Keratinocyte (primary cell): ENCODE measurements around the gene BNC2. TPM values are rescaled to one million over a fixed set of nuclear protein-coding genes. Genes with fewer than 3 reads are reported as not detected.

Experiments used
- DNase-seq: peaks from one replicate; pipeline ENCODE4 v3.0.0-alpha.2; 2011; ENCODE audit warnings: low read depth, missing footprints, low spot score
- FAIRE-seq: peaks from 2 replicates; lab custom pipeline; 2011; peaks lifted over from hg19 to GRCh38; lab: Jason Lieb, UNC
- H2AFZ ChIP-seq: 2 replicates; pipeline ENCODE4 v1.6.0; 2012; ENCODE audit warnings: low read length, control low read depth, inconsistent platforms; ENCODE audit not compliant: control insufficient read depth
- H3K27ac ChIP-seq: 2 replicates; pipeline ENCODE4 v1.5.1; 2011; ENCODE audit warnings: low read length; ENCODE audit not compliant: control insufficient read depth, insufficient read depth
- H3K27me3 ChIP-seq: 3 replicates; pipeline ENCODE4 v1.6.0; 2011; ENCODE audit warnings: low read length; ENCODE audit not compliant: control insufficient read depth, insufficient read depth; ENCODE audit errors: extremely low read depth
- H3K36me3 ChIP-seq, 2 experiments: 2 replicates in 1 of 2; 3 replicates in 1 of 2; pipeline ENCODE4 v1.5.1; 2011; ENCODE audit warnings: low read length in 2 of 2, mild to moderate bottlenecking in 1 of 2; ENCODE audit not compliant: control insufficient read depth in 2 of 2, insufficient read depth in 2 of 2; ENCODE audit errors: extremely low read depth in 1 of 2
- H3K4me1 ChIP-seq: 3 replicates; pipeline ENCODE4 v1.5.1; 2011; ENCODE audit warnings: low read length; ENCODE audit not compliant: control insufficient read depth, insufficient read depth; ENCODE audit errors: extremely low read depth
- H3K4me2 ChIP-seq: 3 replicates; pipeline ENCODE4 v1.6.0; 2011; ENCODE audit warnings: low read depth, low read length; ENCODE audit not compliant: control insufficient read depth, insufficient read depth; ENCODE audit errors: extremely low read depth
- H3K4me3 ChIP-seq, 3 experiments: fragments of 200-600 bp in 1 of 3; sonication (generic) in 1 of 3; 2 replicates in 2 of 3; 3 replicates in 1 of 3; pipeline ENCODE4 v1.5.1; 2011 to 2016; ENCODE audit warnings: low read length in 3 of 3, mild to moderate bottlenecking in 3 of 3, control low read depth in 2 of 3, inconsistent platforms in 1 of 3, low read depth in 1 of 3, mixed read lengths in 1 of 3, mixed run types in 1 of 3, moderate library complexity in 1 of 3; ENCODE audit not compliant: control insufficient read depth in 2 of 3, insufficient read depth in 2 of 3; ENCODE audit errors: extremely low read depth in 1 of 3
- H3K79me2 ChIP-seq: 2 replicates; pipeline ENCODE4 v1.6.0; 2012; ENCODE audit warnings: low read length; ENCODE audit not compliant: control insufficient read depth, insufficient read depth
- H3K9ac ChIP-seq: 3 replicates; pipeline ENCODE4 v1.6.0; 2011; ENCODE audit warnings: low read length; ENCODE audit not compliant: control insufficient read depth, insufficient read depth; ENCODE audit errors: extremely low read depth
- H3K9me1 ChIP-seq: 3 replicates; pipeline ENCODE4 v1.6.0; 2011; ENCODE audit warnings: low read length; ENCODE audit not compliant: control insufficient read depth, insufficient read depth; ENCODE audit errors: extremely low read depth
- H3K9me3 ChIP-seq: 2 replicates; pipeline ENCODE4 v1.5.1; 2012; ENCODE audit warnings: low read depth, low read length; ENCODE audit not compliant: control insufficient read depth
- H4K20me1 ChIP-seq: 3 replicates; pipeline ENCODE4 v1.6.0; 2011; ENCODE audit warnings: low read length; ENCODE audit not compliant: control insufficient read depth, insufficient read depth; ENCODE audit errors: extremely low read depth
- EZH2 ChIP-seq: IDR thresholded peaks from one replicate; pipeline ENCODE4 v1.6.1; 2012; ENCODE audit warnings: inconsistent platforms, mild to moderate bottlenecking, low read length, moderate library complexity
- dilution Hi-C: fragments of 300-500 bp; cut with MboI; formaldehyde crosslinking; loops from one replicate; pipeline ENCODE4 v1.7.0; 2020; ENCODE audit warnings: low sequenced_read_pairs; ENCODE audit not compliant: extremely low pct_ligation_motif_present
- polyA plus RNA-seq, 5 experiments: library from polyadenylated mRNA; depleted of rRNA in 3 of 5; stranded (reverse) in 3 of 5; stranded (forward) in 1 of 5; unstranded in 1 of 5; fragments of >200 nt; gene quantifications; 1 replicate in 1 of 5; 2 replicates in 3 of 5; 3 replicates in 1 of 5; pipeline versions ENCODE4 v1.2.1 to v1.2.3, GENCODE V29; 2011 to 2012; ENCODE audit warnings: missing spikeins in 2 of 5, low read depth in 1 of 5, low replicate concordance in 1 of 5
- TF ChIP-seq, protein P1 (sequence below), 3 experiments: IDR thresholded peaks in 1 of 3; conservative IDR thresholded peaks in 1 of 3; optimal IDR thresholded peaks in 1 of 3; 2 replicates in 2 of 3; 3 replicates in 1 of 3; pipeline versions ENCODE3 to v1.5.1; 2011; ENCODE audit warnings: low read length in 3 of 3, mild to moderate bottlenecking in 3 of 3, moderate library complexity in 2 of 3, control low read depth in 1 of 3, inconsistent platforms in 1 of 3; ENCODE audit not compliant: insufficient read depth in 2 of 3; ENCODE audit errors: extremely low read depth in 1 of 3

The BNC2 gene
- polyA plus RNA-seq, 1 donor (not counting 4 experiments of a cell fraction or from before 2014, with no cell fraction given) = 1.1 TPM

DNA sequence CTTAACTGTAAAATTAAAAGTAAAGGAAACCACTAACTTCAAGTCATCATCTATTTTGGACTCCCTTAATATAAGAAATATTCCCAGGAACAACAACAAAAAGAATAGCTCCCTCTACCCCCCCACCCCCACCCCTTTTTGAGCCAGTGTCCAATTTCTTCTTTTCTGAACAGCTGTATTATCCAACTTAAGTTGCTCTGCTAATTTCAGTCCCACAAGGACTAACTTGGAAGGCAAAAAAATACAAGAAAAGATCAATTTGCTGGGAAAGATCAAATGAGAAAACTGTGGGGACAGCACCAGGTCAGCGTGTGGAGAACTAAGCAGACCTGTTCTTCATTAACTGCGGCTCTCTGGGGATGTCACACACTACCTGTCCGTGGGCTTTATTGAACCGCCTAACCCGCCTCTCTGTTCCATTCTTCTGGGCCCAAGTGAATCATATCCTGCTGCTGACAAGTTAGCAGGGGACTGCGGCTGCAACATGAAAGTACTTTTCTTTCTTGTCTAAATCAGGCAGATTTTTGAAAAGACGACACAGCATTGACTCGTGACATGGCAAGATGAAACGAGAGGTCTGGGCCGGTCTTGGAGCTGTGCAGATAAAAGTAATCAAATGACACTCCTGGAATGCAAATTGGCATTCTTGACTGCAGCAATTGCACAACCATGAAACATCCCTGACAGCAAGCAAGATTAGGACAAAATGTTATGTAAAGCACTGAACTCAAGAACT lies 2.7 kb downstream of the BNC2 start:
- Histone ChIP-seq H3K27me3 (no peaks in the 10 kb centered on the region), H3K79me2 (no peaks in the 10 kb centered on the region), H3K36me3 (no peaks in the 10 kb centered on the region), H3K9me3 (no peaks in the 10 kb centered on the region), H3K9me1 (no peaks in the 10 kb centered on the region), H2AFZ (no peak overlapping the region), H3K4me3 (peak overlapping the region in 2 of 3 experiments; percentile 46 to 58), H3K27ac (peak overlapping the region; percentile 13), H3K4me2 (peak overlapping the region; percentile 68), H3K4me1 (peaks cover 21% of the 10 kb centered on the region), H3K9ac (no peak overlapping the region), H4K20me1 (no peaks in the 10 kb centered on the region)
- DNase-seq = peak; percentile 0
- TF ChIP-seq, protein P1, sequence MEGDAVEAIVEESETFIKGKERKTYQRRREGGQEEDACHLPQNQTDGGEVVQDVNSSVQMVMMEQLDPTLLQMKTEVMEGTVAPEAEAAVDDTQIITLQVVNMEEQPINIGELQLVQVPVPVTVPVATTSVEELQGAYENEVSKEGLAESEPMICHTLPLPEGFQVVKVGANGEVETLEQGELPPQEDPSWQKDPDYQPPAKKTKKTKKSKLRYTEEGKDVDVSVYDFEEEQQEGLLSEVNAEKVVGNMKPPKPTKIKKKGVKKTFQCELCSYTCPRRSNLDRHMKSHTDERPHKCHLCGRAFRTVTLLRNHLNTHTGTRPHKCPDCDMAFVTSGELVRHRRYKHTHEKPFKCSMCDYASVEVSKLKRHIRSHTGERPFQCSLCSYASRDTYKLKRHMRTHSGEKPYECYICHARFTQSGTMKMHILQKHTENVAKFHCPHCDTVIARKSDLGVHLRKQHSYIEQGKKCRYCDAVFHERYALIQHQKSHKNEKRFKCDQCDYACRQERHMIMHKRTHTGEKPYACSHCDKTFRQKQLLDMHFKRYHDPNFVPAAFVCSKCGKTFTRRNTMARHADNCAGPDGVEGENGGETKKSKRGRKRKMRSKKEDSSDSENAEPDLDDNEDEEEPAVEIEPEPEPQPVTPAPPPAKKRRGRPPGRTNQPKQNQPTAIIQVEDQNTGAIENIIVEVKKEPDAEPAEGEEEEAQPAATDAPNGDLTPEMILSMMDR (optimal IDR thresholded peaks at IDR 0.05 in 1 of 3, IDR thresholded peaks at IDR 0.05 in 1 of 3, conservative IDR thresholded peaks at IDR 0.05 in 1 of 3; ENCODE audit: extremely low read depth in 1 of 3, insufficient read depth in 2 of 3, low read length in 3 of 3) = no peak
- no peak for TF ChIP-seq EZH2
- peak; percentile 83 for FAIRE-seq
- dilution Hi-C loops = no loop called here

- dilution Hi-C loops = no loop called here
- Histone ChIP-seq H3K4me2 (no peak overlapping the region), H3K36me3 (no peaks in the 10 kb centered on the region), H3K4me3 (peak overlapping the region in 1 of 3 experiments; percentile 10), H3K9ac (no peak overlapping the region), H3K79me2 (no peaks in the 10 kb centered on the region), H3K27me3 (no peaks in the 10 kb centered on the region), H2AFZ (peak overlapping the region; percentile 68), H3K27ac (no peak overlapping the region), H3K9me1 (no peaks in the 10 kb centered on the region), H4K20me1 (no peaks in the 10 kb centered on the region), H3K9me3 (no peaks in the 10 kb centered on the region), H3K4me1 (peaks cover 21% of the 10 kb centered on the region)
- FAIRE-seq (no peak), DNase-seq (no peak)
- no peak for TF ChIP-seq EZH2
- TF ChIP-seq, protein P1 (optimal IDR thresholded peaks at IDR 0.05 in 1 of 3, IDR thresholded peaks at IDR 0.05 in 1 of 3, conservative IDR thresholded peaks at IDR 0.05 in 1 of 3; ENCODE audit: extremely low read depth in 1 of 3, insufficient read depth in 2 of 3, low read length in 3 of 3) = no peak
Measured at GRCh38 chr9:16866587-16866986, 3.9 kb downstream of the BNC2 start.
